Stimulated activated CD8-positive, alpha-beta memory T cell treated with anti-CD3 and anti-CD28 coated beads, Interleukin-12 subunit alpha, Interleukin-12 subunit beta, amount 100 ng/mL, for 1 hour (primary cell): ENCODE results near the gene DENND1A.

Experiments
- DNase-seq: peaks from one replicate; pipeline ENCODE4 v3.0.0-alpha.2; 2020; ENCODE audit warnings: low read depth

The DENND1A gene

DNA sequence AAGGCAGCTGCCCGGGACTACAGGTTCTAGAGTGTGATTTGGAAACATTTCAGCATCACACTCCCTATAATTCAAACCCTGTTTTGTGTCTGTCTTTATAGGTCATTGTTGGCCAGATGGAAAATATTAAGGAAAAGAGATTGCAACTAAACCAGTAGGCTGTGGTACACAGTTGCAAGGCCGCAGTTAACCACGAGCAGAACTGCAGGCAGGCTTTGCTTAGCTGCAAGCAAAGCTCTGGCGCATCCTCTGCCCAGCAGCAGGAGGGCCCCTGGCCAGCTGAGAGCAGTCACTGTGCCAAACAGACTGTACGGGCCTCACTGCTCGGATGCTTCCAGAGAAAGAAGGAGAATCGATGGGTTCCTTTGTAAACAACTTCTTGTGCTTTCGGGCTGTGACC lies 204.5 kb downstream of the DENND1A start:
- DNase-seq, result no peak

DNA sequence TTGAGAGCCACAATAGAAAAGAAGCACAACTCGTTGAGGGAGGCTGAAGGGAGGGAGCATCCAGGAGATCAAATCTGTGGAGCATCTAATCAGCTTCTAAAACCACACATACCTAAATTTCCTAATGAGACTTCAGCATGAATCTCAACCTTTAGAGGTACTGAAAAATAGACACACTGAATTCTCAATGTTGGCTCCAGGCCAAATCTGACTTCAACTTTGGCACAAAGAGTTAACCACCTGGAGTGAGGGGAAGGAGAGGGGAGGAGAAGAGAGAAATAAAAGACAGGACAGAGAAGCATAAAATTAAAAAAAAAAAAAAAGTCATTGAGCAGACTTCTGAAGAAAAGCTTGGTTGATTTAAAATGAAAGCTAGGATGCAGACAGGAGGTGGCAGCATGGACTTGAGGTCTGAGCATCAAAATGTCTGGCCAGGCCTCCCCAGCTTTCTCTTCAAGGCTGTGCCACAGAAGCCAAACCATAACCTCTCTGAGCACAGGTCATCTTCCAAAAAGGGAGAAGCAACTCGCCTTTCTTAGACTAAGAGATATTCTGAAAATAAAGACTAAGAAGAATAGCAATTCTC lies 205.6 kb downstream of the DENND1A start:
- no peak for DNase-seq

DNA sequence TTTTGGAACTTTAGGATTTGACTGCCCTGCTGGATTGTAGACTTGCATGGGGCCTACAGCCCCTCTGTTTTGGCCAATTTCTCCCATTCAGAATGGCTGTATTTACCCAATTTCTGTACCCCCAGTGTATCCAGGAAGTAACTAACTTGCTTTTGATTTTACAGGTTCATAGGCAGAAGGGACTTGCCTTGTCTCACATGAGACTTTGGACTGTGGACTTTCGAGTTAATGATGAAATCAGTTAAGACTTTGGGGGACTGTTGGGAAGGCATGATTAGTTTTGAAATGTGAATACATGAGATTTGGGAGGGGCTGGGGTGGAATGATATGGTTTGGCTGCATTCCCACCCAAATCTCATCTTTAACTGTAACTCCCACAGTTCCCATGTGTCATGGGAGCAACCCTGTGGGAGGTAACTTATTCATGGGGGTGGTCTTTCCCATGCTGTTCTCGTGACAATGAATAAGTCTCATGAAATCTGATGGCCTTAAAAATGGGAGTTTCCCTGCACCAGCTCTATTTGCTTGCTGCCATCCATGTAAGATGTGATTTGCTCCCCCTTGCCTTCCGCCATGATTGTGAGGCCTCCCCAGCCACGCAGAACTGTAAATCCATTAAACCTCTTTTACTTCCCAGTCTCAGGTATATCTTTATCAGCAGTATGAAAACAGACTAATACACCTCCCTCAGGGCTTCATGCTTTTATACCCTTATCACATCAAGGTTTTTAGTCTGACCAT lies 206.6 kb downstream of the DENND1A start:
- no peak for DNase-seq

DNA sequence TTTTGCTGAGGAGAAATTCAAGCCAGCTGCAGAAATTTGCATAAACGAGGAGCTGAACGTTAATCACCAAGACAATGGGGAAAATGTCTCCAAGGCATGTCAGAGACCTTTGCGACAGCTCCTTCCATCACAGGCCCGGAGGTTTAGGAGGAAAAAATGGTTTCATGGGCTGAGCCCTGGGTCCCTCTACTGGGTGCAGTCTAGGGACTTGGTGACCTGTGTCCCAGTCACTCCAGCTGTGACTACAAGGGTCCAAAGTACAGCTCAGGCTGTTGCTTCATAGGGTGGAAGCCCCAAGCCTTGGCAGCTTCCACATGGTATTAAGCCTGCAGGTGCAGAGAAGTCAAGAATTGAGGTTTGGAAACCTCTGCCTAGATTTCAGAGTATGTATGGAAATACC lies 207.5 kb downstream of the DENND1A start:
- no peak for DNase-seq

- DNase-seq, result no peak
Observed at GRCh38 chr9:123718188-123718587, 211.7 kb downstream of the DENND1A start.

DNA sequence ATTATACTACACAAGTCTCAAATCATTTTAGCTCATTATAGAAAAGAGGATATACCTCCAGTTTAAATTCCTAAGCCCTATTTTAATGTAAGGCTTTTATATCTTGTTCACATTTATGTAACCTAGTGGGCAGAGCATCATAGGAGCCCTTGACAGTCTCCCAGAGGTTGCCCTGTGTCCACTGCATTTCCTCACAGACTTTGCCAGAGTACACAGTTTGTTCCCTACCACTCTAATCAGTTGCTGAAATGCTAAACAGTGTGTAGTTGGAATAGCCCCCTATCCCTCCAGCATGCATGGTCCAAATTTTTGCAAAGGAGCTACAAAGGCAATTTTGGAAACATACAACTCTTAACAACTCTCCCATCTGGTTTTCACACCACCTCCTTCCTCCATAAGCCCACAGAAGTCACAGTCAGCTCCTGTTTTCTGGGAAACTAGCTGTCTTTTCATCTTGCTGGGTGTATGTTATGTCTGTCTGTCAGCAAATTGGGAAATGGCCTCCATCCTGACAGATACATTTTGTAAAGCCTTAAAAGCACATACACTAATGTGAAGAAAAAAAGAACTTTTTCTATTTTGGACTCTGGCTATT lies 212.2 kb downstream of the DENND1A start:
- no peak for DNase-seq

- DNase-seq, result no peak
Observed at GRCh38 chr9:123716339-123716945, 213.5 kb downstream of the DENND1A start.

GRCh38 chr9:123715258-123715657 lies 214.7 kb downstream of the DENND1A start:
- no peak for DNase-seq

GRCh38 chr9:123713282-123713681 lies 216.6 kb downstream of the DENND1A start:
- no peak for DNase-seq

DNA sequence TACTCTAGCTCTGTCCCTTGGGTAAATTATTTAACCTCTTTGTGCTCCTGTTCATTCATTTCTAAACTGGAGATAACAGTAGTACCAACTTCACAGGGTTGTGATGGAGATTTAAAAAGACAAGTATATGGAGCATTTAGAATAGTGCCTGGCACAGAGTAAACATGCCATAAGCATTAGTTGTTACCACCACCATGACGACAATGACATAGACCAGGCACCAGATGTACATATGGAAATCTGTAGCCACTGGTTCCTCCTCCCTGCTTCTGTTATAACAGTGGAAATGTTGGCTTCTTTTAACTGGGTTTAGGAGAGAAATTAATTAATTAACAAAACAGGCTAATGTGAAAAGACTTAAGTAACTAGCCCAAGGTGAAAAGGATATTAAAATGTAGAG lies 217.5 kb downstream of the DENND1A start:
- DNase-seq, result no peak

- no peak for DNase-seq
Observed at GRCh38 chr9:123710299-123710698, 219.6 kb downstream of the DENND1A start.

- DNase-seq, result no peak
Observed at GRCh38 chr9:123702483-123702882, 227.4 kb downstream of the DENND1A start.

DNA sequence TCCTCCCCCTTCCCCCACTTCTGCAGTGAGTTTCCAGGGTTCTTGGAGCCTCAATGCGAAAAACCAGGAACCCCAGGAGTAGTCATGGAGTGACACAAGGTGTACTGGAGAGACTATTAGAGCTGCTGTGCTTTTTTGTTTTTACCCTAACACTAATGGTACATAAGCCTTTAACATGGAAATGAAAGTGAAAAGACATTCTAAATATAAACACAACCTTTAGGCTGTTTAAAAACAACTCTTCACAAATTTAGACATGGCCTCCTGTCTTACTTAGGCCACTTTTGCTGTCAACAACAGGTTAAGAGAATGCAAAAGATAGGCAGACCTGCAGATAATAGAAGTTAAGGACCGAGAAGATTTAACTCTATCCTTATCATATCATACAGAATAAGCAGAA lies 232.2 kb downstream of the DENND1A start:
- no peak for DNase-seq

- no peak for DNase-seq
Observed at GRCh38 chr9:123696476-123696875, 233.4 kb downstream of the DENND1A start.

DNA sequence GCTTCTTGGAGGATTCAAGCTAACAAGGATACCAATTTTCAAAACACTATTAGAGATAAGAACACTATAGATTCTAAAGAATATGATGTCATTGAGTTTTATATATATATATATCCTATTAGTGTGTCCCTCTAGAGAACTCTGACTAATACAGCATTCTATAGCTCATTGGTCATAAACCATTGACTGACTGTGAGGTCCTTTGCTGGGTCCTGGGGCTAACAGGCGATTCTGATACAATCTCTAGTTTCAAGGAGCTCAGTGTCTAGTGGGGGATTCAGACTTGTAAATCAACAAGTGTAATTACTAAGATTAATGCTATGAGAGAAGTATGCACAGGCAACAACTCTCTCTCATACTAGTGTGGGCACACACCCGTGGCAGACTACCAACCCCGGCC lies 234.5 kb downstream of the DENND1A start:
- no peak for DNase-seq

GRCh38 chr9:123691765-123692303 lies 238.1 kb downstream of the DENND1A start:
- no peak for DNase-seq

- DNase-seq, result no peak
Observed at GRCh38 chr9:123689701-123690428, 240.1 kb downstream of the DENND1A start.

- DNase-seq, result no peak
Observed at GRCh38 chr9:123687246-123687751, 242.6 kb downstream of the DENND1A start.

GRCh38 chr9:123686829-123687192 lies 243.1 kb downstream of the DENND1A start:
- DNase-seq, result no peak

- no peak for DNase-seq
Observed at GRCh38 chr9:123686131-123686828, 243.6 kb downstream of the DENND1A start.

DNA sequence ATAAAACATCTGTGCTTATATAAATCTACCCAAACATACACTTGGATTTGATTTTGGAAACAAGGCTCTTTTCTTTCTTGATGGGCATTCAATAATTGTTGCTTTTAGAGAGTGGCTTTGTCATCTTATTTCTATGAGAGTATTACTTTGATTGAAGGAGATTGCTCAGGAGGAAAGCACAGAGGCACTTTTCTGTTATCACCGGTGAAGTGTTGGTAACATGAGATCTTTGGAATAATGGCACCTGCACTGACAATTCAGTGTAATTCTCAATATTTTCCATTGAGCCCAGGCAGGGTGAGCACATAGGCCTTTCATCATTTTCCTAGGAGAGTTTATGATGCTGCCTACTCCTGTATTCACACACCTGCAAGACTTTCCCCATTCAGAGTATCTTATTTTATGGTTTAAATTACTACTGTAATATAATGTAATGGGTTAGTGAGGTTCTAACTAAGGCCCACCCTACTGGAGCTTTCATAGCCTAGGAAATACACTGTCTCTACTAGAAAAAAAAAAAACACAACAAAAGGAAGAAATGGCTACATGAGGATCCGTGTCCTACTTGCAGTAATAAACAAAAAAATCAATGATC lies 244.3 kb downstream of the DENND1A start:
- no peak for DNase-seq
